Measurements from ENCODE around the gene DOCK9. TPM values are rescaled to one million over a fixed set of nuclear protein-coding genes. Genes with fewer than 3 reads are reported as not detected.

DOCK9 gene
- total RNA-seq, 1 experiment from 2014 or later: 4.5 TPM

DNA sequence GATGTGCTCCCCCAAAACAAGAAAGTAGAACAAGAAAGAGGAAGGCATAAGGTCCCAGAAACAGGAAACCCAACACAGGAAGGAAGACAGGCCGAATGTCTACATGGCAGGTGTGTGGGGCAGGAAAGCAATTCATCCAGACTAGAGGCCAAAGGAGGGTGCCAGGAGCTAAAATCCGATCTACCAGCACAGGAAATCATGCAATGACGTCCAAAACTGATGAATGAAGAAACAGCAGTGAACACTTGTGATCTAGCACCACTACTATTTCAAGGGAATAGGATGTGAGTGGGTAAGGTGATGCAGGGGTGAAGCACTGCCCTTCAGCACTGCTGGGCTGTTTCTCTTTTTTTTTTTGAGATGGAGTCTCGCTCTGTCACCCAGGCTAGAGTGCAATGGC is 59.1 kb downstream of the DOCK9 start:
- no peaks in the 10 kb centered on the region for H3K36me3 ChIP-seq (ENCODE audit: insufficient read depth, low read length, poor library complexity, severe bottlenecking)
- no peak for TF ChIP-seq EZH2 (IDR thresholded peaks at IDR 0.05; ENCODE audit: borderline replicate concordance, low read depth, low read length, poor library complexity, severe bottlenecking)
- TF ChIP-seq, protein P1, sequence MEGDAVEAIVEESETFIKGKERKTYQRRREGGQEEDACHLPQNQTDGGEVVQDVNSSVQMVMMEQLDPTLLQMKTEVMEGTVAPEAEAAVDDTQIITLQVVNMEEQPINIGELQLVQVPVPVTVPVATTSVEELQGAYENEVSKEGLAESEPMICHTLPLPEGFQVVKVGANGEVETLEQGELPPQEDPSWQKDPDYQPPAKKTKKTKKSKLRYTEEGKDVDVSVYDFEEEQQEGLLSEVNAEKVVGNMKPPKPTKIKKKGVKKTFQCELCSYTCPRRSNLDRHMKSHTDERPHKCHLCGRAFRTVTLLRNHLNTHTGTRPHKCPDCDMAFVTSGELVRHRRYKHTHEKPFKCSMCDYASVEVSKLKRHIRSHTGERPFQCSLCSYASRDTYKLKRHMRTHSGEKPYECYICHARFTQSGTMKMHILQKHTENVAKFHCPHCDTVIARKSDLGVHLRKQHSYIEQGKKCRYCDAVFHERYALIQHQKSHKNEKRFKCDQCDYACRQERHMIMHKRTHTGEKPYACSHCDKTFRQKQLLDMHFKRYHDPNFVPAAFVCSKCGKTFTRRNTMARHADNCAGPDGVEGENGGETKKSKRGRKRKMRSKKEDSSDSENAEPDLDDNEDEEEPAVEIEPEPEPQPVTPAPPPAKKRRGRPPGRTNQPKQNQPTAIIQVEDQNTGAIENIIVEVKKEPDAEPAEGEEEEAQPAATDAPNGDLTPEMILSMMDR (conservative IDR thresholded peaks at IDR 0.05; ENCODE audit: low read depth, low read length): no peak
- no peak overlapping the region for H3K27ac ChIP-seq (ENCODE audit: low read depth, low read length, poor library complexity, severe bottlenecking)
- no peak overlapping the region for H3K4me3 ChIP-seq (ENCODE audit: low read depth, low read length, poor library complexity, severe bottlenecking)
- no TSS peak for BruUV-seq (replicated peaks)
- ChIA-PET POLR2A (ENCODE audit: low non-redundant PET) (no interaction called here), CTCF (no interaction called here)
- H3K27me3 ChIP-seq (replicated peaks; ENCODE audit: insufficient read depth, low read depth, low read length, poor library complexity): no peaks in the 10 kb centered on the region
- no peak for DNase-seq (ENCODE audit: low spot score)
- H3K9me3 ChIP-seq (ENCODE audit: low read depth, low read length, poor library complexity, severe bottlenecking): no peaks in the 10 kb centered on the region
- no peaks in the 10 kb centered on the region for H3K4me1 ChIP-seq (ENCODE audit: insufficient read depth, low read length, poor library complexity, severe bottlenecking)
- intact Hi-C loops (cut with micrococcal nuclease; ENCODE audit: unreplicated experiment): no loop called here

DNA sequence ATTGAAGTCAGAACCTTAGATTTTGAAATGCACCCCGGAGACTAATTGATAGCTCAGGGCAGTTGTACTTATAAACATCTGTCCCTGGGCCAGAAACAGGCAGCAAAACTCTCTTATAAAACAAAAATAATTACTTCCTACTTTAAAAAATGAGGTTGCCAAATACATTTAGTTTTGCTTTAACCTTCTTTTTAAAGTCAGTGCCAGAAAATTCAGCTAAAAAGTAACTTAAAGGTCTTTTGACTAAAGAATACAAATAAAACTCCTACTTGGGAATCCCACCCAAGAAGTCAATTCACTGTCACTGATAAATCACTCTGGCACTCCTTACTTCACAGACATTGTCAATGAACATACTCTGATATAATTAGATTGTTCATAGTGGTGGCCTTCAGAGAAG is 60.7 kb downstream of the DOCK9 start:
- CTCF ChIA-PET: no interaction called here
- POLR2A ChIA-PET (ENCODE audit: low non-redundant PET): no interaction called here
- Histone ChIP-seq H3K4me3 (ENCODE audit: low read depth, low read length, poor library complexity, severe bottlenecking) (no peak overlapping the region), H3K4me1 (ENCODE audit: insufficient read depth, low read length, poor library complexity, severe bottlenecking) (no peaks in the 10 kb centered on the region), H3K36me3 (ENCODE audit: insufficient read depth, low read length, poor library complexity, severe bottlenecking) (no peaks in the 10 kb centered on the region), H3K27ac (ENCODE audit: low read depth, low read length, poor library complexity, severe bottlenecking) (no peak overlapping the region), H3K27me3 (replicated peaks; ENCODE audit: insufficient read depth, low read depth, low read length, poor library complexity) (no peaks in the 10 kb centered on the region), H3K9me3 (ENCODE audit: low read depth, low read length, poor library complexity, severe bottlenecking) (no peaks in the 10 kb centered on the region)
- no peak for DNase-seq (ENCODE audit: low spot score)
- intact Hi-C loops (cut with micrococcal nuclease; ENCODE audit: unreplicated experiment): no loop called here
- TF ChIP-seq, protein P1 (conservative IDR thresholded peaks at IDR 0.05; ENCODE audit: low read depth, low read length): no peak
- TF ChIP-seq EZH2 (IDR thresholded peaks at IDR 0.05; ENCODE audit: borderline replicate concordance, low read depth, low read length, poor library complexity, severe bottlenecking): no peak
- BruUV-seq (replicated peaks): no TSS peak

DNA sequence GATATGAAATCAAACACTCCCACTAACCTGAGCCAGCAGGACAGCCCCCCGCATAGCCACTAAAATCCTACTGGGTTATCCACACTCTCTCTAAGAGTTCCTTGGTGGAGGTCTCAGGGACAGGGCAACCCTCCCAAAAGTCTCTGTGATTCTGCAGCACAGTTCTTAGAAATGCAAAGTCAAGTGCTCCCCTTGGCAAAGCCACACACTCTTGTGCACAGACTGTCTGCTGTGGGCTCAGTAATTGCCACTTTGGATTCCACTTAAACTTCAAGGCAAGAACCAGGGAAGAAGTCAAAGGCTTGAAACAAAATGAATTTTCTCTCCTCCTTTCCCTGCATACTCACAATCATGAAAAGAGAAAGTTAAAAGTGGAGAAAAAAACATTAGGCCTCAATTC is 61.5 kb downstream of the DOCK9 start:
- Histone ChIP-seq H3K4me3 (ENCODE audit: low read depth, low read length, poor library complexity, severe bottlenecking) (no peak overlapping the region), H3K27me3 (replicated peaks; ENCODE audit: insufficient read depth, low read depth, low read length, poor library complexity) (no peaks in the 10 kb centered on the region), H3K36me3 (ENCODE audit: insufficient read depth, low read length, poor library complexity, severe bottlenecking) (no peaks in the 10 kb centered on the region), H3K4me1 (ENCODE audit: insufficient read depth, low read length, poor library complexity, severe bottlenecking) (no peaks in the 10 kb centered on the region), H3K9me3 (ENCODE audit: low read depth, low read length, poor library complexity, severe bottlenecking) (no peaks in the 10 kb centered on the region), H3K27ac (ENCODE audit: low read depth, low read length, poor library complexity, severe bottlenecking) (no peak overlapping the region)
- POLR2A ChIA-PET (ENCODE audit: low non-redundant PET): no interaction called here
- no peak for DNase-seq (ENCODE audit: low spot score)
- intact Hi-C loops (cut with micrococcal nuclease; ENCODE audit: unreplicated experiment): no loop called here
- CTCF ChIA-PET: no interaction called here
- TF ChIP-seq, protein P1 (conservative IDR thresholded peaks at IDR 0.05; ENCODE audit: low read depth, low read length): no peak
- no peak for TF ChIP-seq EZH2 (IDR thresholded peaks at IDR 0.05; ENCODE audit: borderline replicate concordance, low read depth, low read length, poor library complexity, severe bottlenecking)
- no TSS peak for BruUV-seq (replicated peaks)

Data from A673 (cell line).